Gastrocnemius medialis (tissue), 4 donors: ENCODE results near the gene NFIC. TPM values are rescaled to one million over a fixed set of nuclear protein-coding genes. Genes with fewer than 3 reads are reported as not detected.

ENCODE experiments used
- ATAC-seq, 2 donors: fragments of 150-250 bp; one replicate each; pipeline ENCODE4 v1.9.1; 2016
- DNase-seq, 2 donors: peaks; one replicate each; pipeline ENCODE4 v3.0.0-alpha.2; 2019
- H3K27ac ChIP-seq, 4 donors: fragments of 200-600 bp; sonication (generic); 1 replicate in 1 of 4; 2 replicates in 3 of 4; pipeline ENCODE4 v1.5.1; 2016 to 2018; ENCODE audit warnings: mild to moderate bottlenecking in 2 of 4, moderate library complexity in 1 of 4
- H3K27me3 ChIP-seq, 3 donors: fragments of 200-600 bp; sonication (generic) in 2 of 3; 1 replicate in 1 of 3; 2 replicates in 2 of 3; pipeline versions ENCODE4 v1.5.1 to v1.6.0; 2016 to 2019; ENCODE audit warnings: mild to moderate bottlenecking in 1 of 3, moderate library complexity in 1 of 3
- H3K36me3 ChIP-seq, 2 donors: fragments of 200-600 bp; sonication (generic) in 1 of 2; one replicate each; pipeline ENCODE4 v1.5.1; 2017 to 2018
- H3K4me1 ChIP-seq, 2 donors: fragments of 200-600 bp; sonication (generic) in 1 of 2; one replicate each; pipeline ENCODE4 v1.5.1; 2016 to 2017; ENCODE audit warnings: mild to moderate bottlenecking in 2 of 2
- H3K4me3 ChIP-seq, 4 donors: fragments of 200-600 bp; sonication (generic) in 3 of 4; 1 replicate in 1 of 4; 2 replicates in 3 of 4; pipeline ENCODE4 v1.5.1; 2016 to 2019; ENCODE audit warnings: mild to moderate bottlenecking in 2 of 4
- H3K9me3 ChIP-seq, 3 donors: fragments of 200-600 bp; sonication (generic) in 2 of 3; 1 replicate in 1 of 3; 2 replicates in 2 of 3; pipeline ENCODE4 v1.5.1; 2016 to 2019
- CTCF ChIP-seq, 5 experiments: fragments of 450-650 bp in 3 of 5; fragments of 200-600 bp in 2 of 5; sonication (generic) in 2 of 5; IDR thresholded peaks in 4 of 5; conservative IDR thresholded peaks in 1 of 5; 1 replicate in 4 of 5; 2 replicates in 1 of 5; pipeline ENCODE4 v1.5.1; 2016 to 2019; ENCODE audit warnings: antibody characterized with exemption in 5 of 5, mild to moderate bottlenecking in 3 of 5, moderate library complexity in 3 of 5
- POLR2A ChIP-seq, 2 donors: fragments of 450-650 bp; IDR thresholded peaks; one replicate each; pipeline ENCODE4 v1.6.1; 2017; ENCODE audit warnings: antibody characterized with exemption in 2 of 2, mild to moderate bottlenecking in 2 of 2, moderate library complexity in 2 of 2
- in situ Hi-C, 4 donors: fragments of 200-750 bp; cut with MboI; loops; one replicate each; pipeline versions ENCODE4 v1.15.0 to v1.8.0; 2017; ENCODE audit warnings: low sequenced_read_pairs in 4 of 4
- intact Hi-C: fragments of 100-400 bp; cut with DNase I; formaldehyde crosslinking; loops from one replicate; pipeline ENCODE4 v1.15.1; 2023; ENCODE audit warnings: low total_unique reads
- total RNA-seq, 4 donors: library from RNA; depleted of rRNA; stranded (reverse); fragments of >200 nt; gene quantifications; one replicate each; pipeline versions ENCODE4 v1.1.0 to v1.2.3, GENCODE V29; 2016

Gene NFIC
- total RNA-seq, 4 donors from 2014 or later = 90.2 to 403 (median 348) TPM

- TF ChIP-seq POLR2A (IDR thresholded peaks at IDR 0.05) = no peak
- TF ChIP-seq CTCF (IDR thresholded peaks at IDR 0.05 in 4 of 5, conservative IDR thresholded peaks at IDR 0.05 in 1 of 5) = no peak
- Histone ChIP-seq H3K4me1 (peaks cover 10 to 13% of the 10 kb centered on the region in 2 donors), H3K36me3 (no peaks in the 10 kb centered on the region), H3K27ac (peak overlapping the region; percentile 75 to 98 (median 78)), H3K27me3 (no peaks in the 10 kb centered on the region), H3K4me3 (no peak overlapping the region), H3K9me3 (no peaks in the 10 kb centered on the region)
- in situ Hi-C loops (no loop called here), intact Hi-C loops (no loop called here)
- DNase-seq (no peak), ATAC-seq (no peak)
Observed at GRCh38 chr19:3357271-3357991, 9.0 kb upstream of the NFIC start.

DNA sequence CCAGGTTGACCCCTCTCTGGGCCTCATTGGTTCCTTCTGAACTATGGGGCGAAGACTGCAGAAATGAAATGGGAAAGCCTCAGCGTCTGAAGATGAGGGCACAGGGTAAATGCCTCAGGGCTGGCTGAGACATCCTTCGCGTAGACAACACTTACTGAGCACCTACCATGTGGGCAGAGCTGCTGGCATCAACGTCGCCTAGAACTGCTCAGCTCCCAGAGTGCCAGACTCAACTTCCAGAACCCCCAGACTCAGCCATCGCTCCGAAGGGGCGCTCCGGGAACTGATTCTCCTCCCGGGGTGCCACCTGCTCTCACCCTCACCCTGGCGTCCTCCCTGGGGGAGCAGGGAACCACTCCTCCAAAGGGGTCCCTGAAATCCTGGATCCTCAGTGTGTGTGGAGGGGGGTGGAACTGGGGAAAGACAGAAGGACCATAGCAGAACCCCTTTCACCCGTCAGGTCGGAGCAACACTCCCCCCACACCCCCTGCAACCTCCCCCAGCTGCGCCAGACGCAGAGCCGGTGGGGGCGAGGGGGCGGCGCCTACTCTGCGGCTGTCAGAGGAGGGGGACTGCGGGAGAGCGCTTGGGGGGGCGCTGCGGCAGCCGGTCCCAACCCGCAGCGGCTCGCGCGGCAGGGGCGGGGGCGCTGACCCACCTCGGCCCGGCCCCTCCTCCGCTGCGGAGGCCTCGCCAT lies 8.2 kb upstream of the NFIC start:
- ATAC-seq = no peak

GRCh38 chr19:3358689-3359014 lies 7.7 kb upstream of the NFIC start:
- Histone ChIP-seq H3K27me3 (no peaks in the 10 kb centered on the region), H3K4me1 (peaks cover 15 to 18% of the 10 kb centered on the region in 2 donors), H3K4me3 (peak overlapping the region; percentile 62 to 90 (median 62)), H3K36me3 (no peaks in the 10 kb centered on the region), H3K9me3 (no peaks in the 10 kb centered on the region), H3K27ac (peak overlapping the region; percentile 75 to 98 (median 78))
- in situ Hi-C loops (no loop called here), intact Hi-C loops (loop anchor here (2.0 kb wide), 2 partner anchors 22 to 70 kb away; no protein-coding TSS in a partner anchor)
- TF ChIP-seq CTCF (IDR thresholded peaks at IDR 0.05 in 4 of 5, conservative IDR thresholded peaks at IDR 0.05 in 1 of 5) (no peak), POLR2A (IDR thresholded peaks at IDR 0.05) (no peak)
- ATAC-seq = no peak
- DNase-seq = no peak

More for the DNA sequence above, 8.2 kb upstream of the NFIC start:
- intact Hi-C loops = loop anchor here (2.0 kb wide), 2 partner anchors 21 to 71 kb away; no protein-coding TSS in a partner anchor
- H3K36me3 ChIP-seq = no peaks in the 10 kb centered on the region
- in situ Hi-C loops = no loop called here
- H3K4me1 ChIP-seq = peaks cover 15 to 18% of the 10 kb centered on the region in 2 donors
- H3K9me3 ChIP-seq = no peaks in the 10 kb centered on the region
- no peaks in the 10 kb centered on the region for H3K27me3 ChIP-seq
- peak overlapping the region; percentile 75 to 98 (median 78) for H3K27ac ChIP-seq
- peak overlapping the region; percentile 62 to 90 (median 62) for H3K4me3 ChIP-seq
- TF ChIP-seq POLR2A (IDR thresholded peaks at IDR 0.05) = no peak
- no peak for TF ChIP-seq CTCF (IDR thresholded peaks at IDR 0.05 in 4 of 5, conservative IDR thresholded peaks at IDR 0.05 in 1 of 5)
- no peak for DNase-seq

- ATAC-seq (peak; percentile 36 to 45), DNase-seq (peak in 1 of 2 donors; percentile 36)
- Histone ChIP-seq H3K36me3 (no peaks in the 10 kb centered on the region), H3K4me3 (peak overlapping the region; percentile 70 to 95 (median 92)), H3K4me1 (peaks cover 15 to 18% of the 10 kb centered on the region in 2 donors), H3K9me3 (no peaks in the 10 kb centered on the region), H3K27ac (peak overlapping the region; percentile 98 to 100 (median 100)), H3K27me3 (no peaks in the 10 kb centered on the region)
- intact Hi-C loops = loop anchor here (2.0 kb wide), 2 partner anchors 22 to 70 kb away; no protein-coding TSS in a partner anchor
- peak; percentile 57 to 68 for TF ChIP-seq POLR2A (IDR thresholded peaks at IDR 0.05)
- no peak for TF ChIP-seq CTCF (IDR thresholded peaks at IDR 0.05 in 4 of 5, conservative IDR thresholded peaks at IDR 0.05 in 1 of 5)
- in situ Hi-C loops = no loop called here
Observed at GRCh38 chr19:3359015-3359918, 7.1 kb upstream of the NFIC start.
